Natural killer cell (primary cell): ENCODE data around the gene GTSE1. TPM values are rescaled to one million over a fixed set of nuclear protein-coding genes. Genes with fewer than 3 reads are reported as not detected.

ENCODE experiments used
- ATAC-seq, 3 donors: fragments of 150-1000 bp in 2 of 3; fragments of 200-7000 bp in 1 of 3; cut with Tn5 transposase; 1 replicate in 1 of 3; 2 replicates in 2 of 3; pipeline ENCODE4 v1.10.0; 2021; ENCODE audit warnings: mild to moderate bottlenecking in 2 of 3, moderate library complexity in 2 of 3
- DNase-seq, 2 donors: peaks; one replicate each; pipeline versions ENCODE4 v3.0.0 to v3.0.0-alpha.2; 2013 to 2021; ENCODE audit warnings: mixed read lengths in 1 of 2
- H3K27ac ChIP-seq: one replicate; pipeline ENCODE4 v1.5.1; 2013; ENCODE audit warnings: mild to moderate bottlenecking, low read length
- H3K27me3 ChIP-seq: one replicate; pipeline ENCODE4 v1.6.1; 2013; ENCODE audit warnings: low read length; ENCODE audit not compliant: control insufficient read depth, insufficient read depth
- H3K36me3 ChIP-seq: one replicate; pipeline ENCODE4 v1.6.1; 2013; ENCODE audit warnings: low read length; ENCODE audit not compliant: control insufficient read depth, insufficient read depth
- H3K4me1 ChIP-seq: one replicate; pipeline ENCODE4 v1.6.1; 2013; ENCODE audit warnings: low read length; ENCODE audit not compliant: control insufficient read depth, insufficient read depth
- H3K4me3 ChIP-seq: one replicate; pipeline ENCODE4 v1.5.1; 2013; ENCODE audit warnings: low read length
- H3K9me3 ChIP-seq: one replicate; pipeline ENCODE4 v1.6.1; 2013; ENCODE audit warnings: low read length; ENCODE audit not compliant: control insufficient read depth, insufficient read depth
- H3K27ac Mint-ChIP-seq, 2 donors: one replicate each; pipeline ENCODE4 v1.8.0; 2022; ENCODE audit warnings: mild to moderate bottlenecking in 2 of 2, mixed read lengths in 2 of 2, moderate library complexity in 1 of 2
- H3K27me3 Mint-ChIP-seq, 2 donors: one replicate each; pipeline ENCODE4 v1.8.0; 2022; ENCODE audit warnings: low read depth in 2 of 2, mixed read lengths in 2 of 2
- H3K36me3 Mint-ChIP-seq: one replicate; pipeline ENCODE4 v1.8.0; 2022; ENCODE audit warnings: mixed read lengths
- H3K4me1 Mint-ChIP-seq, 2 donors: one replicate each; pipeline ENCODE4 v1.8.0; 2022; ENCODE audit warnings: mixed read lengths in 2 of 2
- H3K4me3 Mint-ChIP-seq: one replicate; pipeline ENCODE4 v1.8.0; 2022; ENCODE audit warnings: mild to moderate bottlenecking, moderate library complexity, mixed read lengths
- H3K9me3 Mint-ChIP-seq, 2 donors: one replicate each; pipeline ENCODE4 v1.8.0; 2022; ENCODE audit warnings: mixed read lengths in 2 of 2
- WGBS: methylation state at CpG from one replicate; pipeline ENCODE4 v1.1.7; 2013; ENCODE audit warnings: missing lambda C conversion rate; ENCODE audit not compliant: insufficient coverage; 5-methylcytosine and 5-hydroxymethylcytosine counted together
- intact Hi-C: fragments of 100-400 bp; cut with micrococcal nuclease; formaldehyde crosslinking; loops from one replicate; pipeline ENCODE4 v1.14.2; 2022
- total RNA-seq, 4 donors: library from RNA; stranded (reverse); fragments of 120-200 nt in 1 of 4; gene quantifications; one replicate each; pipeline versions ENCODE4 v1.2.3 to v1.2.4, GENCODE V29; 2013 to 2022
- TF ChIP-seq, protein P1 (sequence below): fragments of 200-600 bp; IDR thresholded peaks from one replicate; pipeline ENCODE4 v1.8.0; 2022; ENCODE audit warnings: antibody characterized with exemption

The GTSE1 gene
- total RNA-seq, 3 donors from 2014 or later (not counting 1 experiment from before 2014, with no cell fraction given) = 2.7 to 4.0 (median 2.9) TPM

- Histone ChIP-seq H3K27ac (no peak overlapping the region), H3K36me3 (no peaks in the 10 kb centered on the region), H3K27me3 (no peaks in the 10 kb centered on the region), H3K4me1 (no peaks in the 10 kb centered on the region), H3K4me3 (no peak overlapping the region), H3K9me3 (no peaks in the 10 kb centered on the region)
- Mint-ChIP-seq H3K4me3 (no peak overlapping the region), H3K4me1 (peaks cover 9 to 12% of the 10 kb centered on the region in 2 donors), H3K9me3 (no peaks in the 10 kb centered on the region), H3K27ac (no peak overlapping the region), H3K27me3 (peaks cover 2 to 28% of the 10 kb centered on the region in 2 donors), H3K36me3 (no peaks in the 10 kb centered on the region)
- ATAC-seq = no peak
- intact Hi-C loops = no loop called here
- WGBS = 91% methylated on average over 8 of the region's 8 CpGs
- DNase-seq = no peak
- TF ChIP-seq, protein P1, sequence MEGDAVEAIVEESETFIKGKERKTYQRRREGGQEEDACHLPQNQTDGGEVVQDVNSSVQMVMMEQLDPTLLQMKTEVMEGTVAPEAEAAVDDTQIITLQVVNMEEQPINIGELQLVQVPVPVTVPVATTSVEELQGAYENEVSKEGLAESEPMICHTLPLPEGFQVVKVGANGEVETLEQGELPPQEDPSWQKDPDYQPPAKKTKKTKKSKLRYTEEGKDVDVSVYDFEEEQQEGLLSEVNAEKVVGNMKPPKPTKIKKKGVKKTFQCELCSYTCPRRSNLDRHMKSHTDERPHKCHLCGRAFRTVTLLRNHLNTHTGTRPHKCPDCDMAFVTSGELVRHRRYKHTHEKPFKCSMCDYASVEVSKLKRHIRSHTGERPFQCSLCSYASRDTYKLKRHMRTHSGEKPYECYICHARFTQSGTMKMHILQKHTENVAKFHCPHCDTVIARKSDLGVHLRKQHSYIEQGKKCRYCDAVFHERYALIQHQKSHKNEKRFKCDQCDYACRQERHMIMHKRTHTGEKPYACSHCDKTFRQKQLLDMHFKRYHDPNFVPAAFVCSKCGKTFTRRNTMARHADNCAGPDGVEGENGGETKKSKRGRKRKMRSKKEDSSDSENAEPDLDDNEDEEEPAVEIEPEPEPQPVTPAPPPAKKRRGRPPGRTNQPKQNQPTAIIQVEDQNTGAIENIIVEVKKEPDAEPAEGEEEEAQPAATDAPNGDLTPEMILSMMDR = no peak
Observed at GRCh38 chr22:46256358-46256958, 40.2 kb upstream of the GTSE1 start.

- peaks cover 13% of the 10 kb centered on the region for H3K4me1 ChIP-seq
- peaks cover 2 to 28% of the 10 kb centered on the region in 2 donors for H3K27me3 Mint-ChIP-seq
- no peaks in the 10 kb centered on the region for H3K36me3 Mint-ChIP-seq
- no peak overlapping the region for H3K27ac Mint-ChIP-seq
- WGBS = 52% methylated on average over 12 of the region's 12 CpGs
- H3K27ac ChIP-seq = no peak overlapping the region
- H3K4me3 ChIP-seq = no peak overlapping the region
- no peaks in the 10 kb centered on the region for H3K9me3 ChIP-seq
- H3K4me3 Mint-ChIP-seq = no peak overlapping the region
- H3K9me3 Mint-ChIP-seq = no peaks in the 10 kb centered on the region
- TF ChIP-seq, protein P1 = no peak
- H3K4me1 Mint-ChIP-seq = peaks cover 14 to 22% of the 10 kb centered on the region in 2 donors
- no peak for DNase-seq
- intact Hi-C loops = no loop called here
- H3K27me3 ChIP-seq = peaks cover 3% of the 10 kb centered on the region
- H3K36me3 ChIP-seq = no peaks in the 10 kb centered on the region
- no peak for ATAC-seq
Observed at GRCh38 chr22:46259374-46259773, 37.3 kb upstream of the GTSE1 start.

- peaks cover 2 to 28% of the 10 kb centered on the region in 2 donors for H3K27me3 Mint-ChIP-seq
- H3K9me3 ChIP-seq = no peaks in the 10 kb centered on the region
- H3K4me3 Mint-ChIP-seq = no peak overlapping the region
- no peaks in the 10 kb centered on the region for H3K36me3 ChIP-seq
- intact Hi-C loops = no loop called here
- no peaks in the 10 kb centered on the region for H3K9me3 Mint-ChIP-seq
- H3K4me3 ChIP-seq = no peak overlapping the region
- peaks cover 16% of the 10 kb centered on the region for H3K4me1 ChIP-seq
- DNase-seq (no peak), ATAC-seq (no peak)
- peaks cover 3% of the 10 kb centered on the region for H3K27me3 ChIP-seq
- H3K27ac ChIP-seq = no peak overlapping the region
- H3K4me1 Mint-ChIP-seq = peaks cover 17 to 26% of the 10 kb centered on the region in 2 donors
- 85% methylated on average over 6 of the region's 6 CpGs for WGBS
- H3K36me3 Mint-ChIP-seq = no peaks in the 10 kb centered on the region
- H3K27ac Mint-ChIP-seq = no peak overlapping the region
- TF ChIP-seq, protein P1 = no peak
Observed at GRCh38 chr22:46260038-46260437, 36.6 kb upstream of the GTSE1 start.
